ENCODE data around the gene KCNT1. TPM values are rescaled to one million over a fixed set of nuclear protein-coding genes. Genes with fewer than 3 reads are reported as not detected.

Gene KCNT1
- total RNA-seq, 2 experiments from 2014 or later = 0.11 to 0.22 TPM

DNA sequence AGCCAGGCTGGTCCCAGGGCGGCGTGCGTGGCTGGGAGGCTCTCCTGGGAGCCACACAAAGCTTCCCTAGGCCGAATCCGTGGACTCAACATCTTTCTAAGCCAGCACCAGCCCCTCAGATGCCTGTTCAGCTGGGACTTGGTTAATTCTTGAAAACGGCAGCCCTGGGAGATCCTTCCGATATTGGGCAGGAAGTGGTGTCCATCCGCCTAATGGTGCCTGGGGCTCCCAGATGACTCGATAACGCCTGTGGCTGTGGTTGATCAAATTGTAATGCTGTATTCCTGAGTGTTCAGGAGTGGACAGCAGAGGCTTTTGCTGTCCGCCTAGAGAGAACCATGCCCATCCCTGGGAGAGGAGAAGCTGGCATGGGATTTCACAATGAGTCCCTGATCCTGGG is 14.1 kb downstream of the KCNT1 start:
- H3K27ac ChIP-seq (ENCODE audit: low read depth in 1 of 2, low read length in 2 of 2) = no peak overlapping the region
- DNase-seq (no peak), ATAC-seq (ENCODE audit: poor library complexity) (no peak)
- intact Hi-C loops (cut with DNase I, micrococcal nuclease) = no loop called here
- ChIA-PET CTCF (no interaction called here), POLR2A (no interaction called here)
- TF ChIP-seq CTCF (IDR thresholded peaks at IDR 0.05) = no peak
- no peaks in the 10 kb centered on the region for H3K9me3 Mint-ChIP-seq
- H3K9me3 ChIP-seq (ENCODE audit: control insufficient read depth in 1 of 2, insufficient read depth in 1 of 2, low read length in 2 of 2) = peaks cover 0 to 18% of the 10 kb centered on the region in 2 experiments
- H3K4me1 ChIP-seq (ENCODE audit: insufficient read depth, low read length) = no peaks in the 10 kb centered on the region
- H3K27me3 Mint-ChIP-seq = peaks cover 34% of the 10 kb centered on the region
- no peak overlapping the region for H3K4me3 Mint-ChIP-seq
- no peaks in the 10 kb centered on the region for H3K36me3 Mint-ChIP-seq (ENCODE audit: low read depth)
- no peak overlapping the region for H3K4me3 ChIP-seq (ENCODE audit: low read length)
- H3K27me3 ChIP-seq (ENCODE audit: control insufficient read depth in 1 of 2, insufficient read depth in 2 of 2, low read length in 2 of 2) = peaks cover 20 to 39% of the 10 kb centered on the region in 2 experiments
- H3K4me1 Mint-ChIP-seq (ENCODE audit: low read depth) = no peaks in the 10 kb centered on the region
- H3K36me3 ChIP-seq (ENCODE audit: insufficient read depth, low read length) = no peaks in the 10 kb centered on the region
- H3K27ac Mint-ChIP-seq = no peak overlapping the region

DNA sequence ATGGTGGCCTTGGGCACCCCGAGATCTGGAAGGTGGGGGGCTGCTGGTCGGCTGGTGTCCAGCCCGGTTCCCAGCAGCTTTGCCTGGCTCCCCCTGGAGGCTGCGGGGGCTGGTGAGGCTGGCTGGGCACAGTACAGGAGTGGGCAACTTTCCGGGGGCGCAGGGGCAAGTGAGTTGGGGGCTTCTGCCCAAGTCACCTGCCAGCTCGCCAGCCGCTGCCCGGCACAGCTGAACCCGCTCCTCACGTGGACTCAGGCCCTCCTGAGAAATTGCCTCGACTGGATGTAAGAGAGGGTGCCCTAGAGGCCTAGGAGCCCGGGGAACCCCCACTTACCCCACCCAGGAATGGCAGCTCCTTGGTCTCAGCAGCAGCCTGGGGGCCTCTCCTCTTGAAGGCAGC is 15.4 kb downstream of the KCNT1 start:
- no peaks in the 10 kb centered on the region for H3K9me3 Mint-ChIP-seq
- no peak overlapping the region for H3K27ac ChIP-seq (ENCODE audit: low read depth in 1 of 2, low read length in 2 of 2)
- H3K4me1 ChIP-seq (ENCODE audit: insufficient read depth, low read length) = no peaks in the 10 kb centered on the region
- no peak for TF ChIP-seq CTCF (IDR thresholded peaks at IDR 0.05)
- no peaks in the 10 kb centered on the region for H3K36me3 Mint-ChIP-seq (ENCODE audit: low read depth)
- no peak overlapping the region for H3K4me3 ChIP-seq (ENCODE audit: low read length)
- CTCF ChIA-PET = no interaction called here
- H3K9me3 ChIP-seq (ENCODE audit: control insufficient read depth in 1 of 2, insufficient read depth in 1 of 2, low read length in 2 of 2) = peaks cover 0 to 18% of the 10 kb centered on the region in 2 experiments
- peaks cover 18 to 32% of the 10 kb centered on the region in 2 experiments for H3K27me3 ChIP-seq (ENCODE audit: control insufficient read depth in 1 of 2, insufficient read depth in 2 of 2, low read length in 2 of 2)
- no peaks in the 10 kb centered on the region for H3K4me1 Mint-ChIP-seq (ENCODE audit: low read depth)
- POLR2A ChIA-PET = no interaction called here
- H3K27ac Mint-ChIP-seq = no peak overlapping the region
- DNase-seq = no peak
- no peak for ATAC-seq (ENCODE audit: poor library complexity)
- H3K4me3 Mint-ChIP-seq = no peak overlapping the region
- peaks cover 29% of the 10 kb centered on the region for H3K27me3 Mint-ChIP-seq
- intact Hi-C loops (cut with DNase I, micrococcal nuclease) = no loop called here
- no peaks in the 10 kb centered on the region for H3K36me3 ChIP-seq (ENCODE audit: insufficient read depth, low read length)

DNA sequence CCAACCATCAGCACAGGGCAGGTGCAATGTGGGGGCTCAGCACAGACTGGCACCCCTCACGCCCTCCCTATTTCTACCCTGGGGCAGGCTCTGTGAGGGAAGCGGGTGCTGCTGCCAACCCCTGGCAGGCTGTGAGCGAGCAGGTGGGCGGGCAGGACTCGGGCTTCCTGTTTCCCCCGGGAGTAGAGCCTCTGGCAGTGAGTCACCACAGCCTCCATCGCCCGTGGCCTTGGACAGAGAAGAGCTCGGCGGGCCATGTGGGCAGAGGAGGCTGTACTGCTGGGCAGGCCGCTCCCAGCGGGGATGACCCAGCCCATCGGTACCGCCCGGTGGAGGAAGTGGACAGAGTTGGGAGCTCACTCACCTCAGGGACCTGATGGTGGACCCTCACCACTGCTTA is 16.6 kb downstream of the KCNT1 start:
- Mint-ChIP-seq H3K4me3 (no peak overlapping the region), H3K9me3 (no peaks in the 10 kb centered on the region), H3K27me3 (peaks cover 23% of the 10 kb centered on the region), H3K36me3 (ENCODE audit: low read depth) (no peaks in the 10 kb centered on the region), H3K4me1 (ENCODE audit: low read depth) (no peaks in the 10 kb centered on the region), H3K27ac (no peak overlapping the region)
- intact Hi-C loops (cut with DNase I, micrococcal nuclease) = no loop called here
- Histone ChIP-seq H3K36me3 (ENCODE audit: insufficient read depth, low read length) (no peaks in the 10 kb centered on the region), H3K9me3 (ENCODE audit: control insufficient read depth in 1 of 2, insufficient read depth in 1 of 2, low read length in 2 of 2) (peaks cover 0 to 11% of the 10 kb centered on the region in 2 experiments), H3K4me3 (ENCODE audit: low read length) (no peak overlapping the region), H3K27ac (ENCODE audit: low read depth in 1 of 2, low read length in 2 of 2) (no peak overlapping the region), H3K27me3 (ENCODE audit: control insufficient read depth in 1 of 2, insufficient read depth in 2 of 2, low read length in 2 of 2) (peaks cover 11 to 20% of the 10 kb centered on the region in 2 experiments), H3K4me1 (ENCODE audit: insufficient read depth, low read length) (no peaks in the 10 kb centered on the region)
- DNase-seq = no peak
- TF ChIP-seq CTCF (IDR thresholded peaks at IDR 0.05) = no peak
- CTCF ChIA-PET = no interaction called here
- POLR2A ChIA-PET = no interaction called here
- no peak for ATAC-seq (ENCODE audit: poor library complexity)

Data from CD4-positive, alpha-beta T cell (primary cell).